ENCODE measurements around the gene PTPRG. TPM values are rescaled to one million over a fixed set of nuclear protein-coding genes. Genes with fewer than 3 reads are reported as not detected.

Gene PTPRG
- total RNA-seq, 2 experiments from 2014 or later = 0.13 to 0.70 TPM

DNA sequence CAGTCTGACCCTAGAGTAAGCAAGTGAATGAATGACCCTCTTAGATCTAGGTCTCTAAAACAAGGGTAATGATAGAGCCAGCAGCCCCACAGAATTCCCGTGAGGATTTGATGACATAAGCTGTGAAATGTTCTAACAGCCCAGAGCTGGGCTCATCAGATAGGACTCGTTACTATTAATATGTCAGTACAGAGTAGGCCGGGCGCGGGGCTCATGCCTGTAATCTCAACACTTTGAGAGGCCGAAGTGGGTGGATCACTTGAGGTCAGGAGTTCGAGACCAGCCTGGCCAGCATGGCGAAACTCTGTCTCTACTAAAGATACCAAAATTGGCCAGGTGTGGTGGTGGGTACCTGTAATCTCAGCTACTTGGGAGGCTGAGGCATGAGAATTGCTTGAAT is 621.7 kb downstream of the PTPRG start:
- POLR2A ChIA-PET = no interaction called here
- Histone ChIP-seq H2AFZ (ENCODE audit: low read length) (no peak overlapping the region), H3K9me2 (ENCODE audit: insufficient read depth, low read length) (no peaks in the 10 kb centered on the region), H3K4me3 (ENCODE audit: low read depth, low read length, poor library complexity, severe bottlenecking) (no peak overlapping the region), H3K36me3 (ENCODE audit: insufficient read depth, low read length) (no peaks in the 10 kb centered on the region), H3K9me3 (ENCODE audit: low read length) (no peaks in the 10 kb centered on the region), H3K79me2 (ENCODE audit: insufficient read depth, low read depth, low read length) (no peaks in the 10 kb centered on the region), H3K4me1 (ENCODE audit: insufficient read depth, low read length, poor library complexity, severe bottlenecking) (no peaks in the 10 kb centered on the region), H3K4me2 (ENCODE audit: low read length) (no peak overlapping the region), H4K20me1 (ENCODE audit: insufficient read depth, low read length) (no peaks in the 10 kb centered on the region), H3K27ac (ENCODE audit: low read depth, low read length, poor library complexity, severe bottlenecking) (no peak overlapping the region)
- DNase-seq (ENCODE audit: low spot score) = no peak
- TF ChIP-seq CTCF (conservative IDR thresholded peaks at IDR 0.05; ENCODE audit: low read length) = no peak
- TF ChIP-seq EZH2phosphoT487 (IDR thresholded peaks at IDR 0.05; ENCODE audit: borderline replicate concordance, low read depth, low read length) = no peak
- intact Hi-C loops (cut with micrococcal nuclease; ENCODE audit: unreplicated experiment) = loop anchor here (10.0 kb wide), 1 partner anchor 328 kb away; no protein-coding TSS in a partner anchor
- CTCF ChIA-PET (ENCODE audit: unreplicated experiment) = no interaction called here
- BruUV-seq (replicated peaks) = no TSS peak

GRCh38 chr3:62183969-62184368 is 622.6 kb downstream of the PTPRG start:
- no TSS peak for BruUV-seq (replicated peaks)
- Histone ChIP-seq H3K9me2 (ENCODE audit: insufficient read depth, low read length) (no peaks in the 10 kb centered on the region), H3K4me1 (ENCODE audit: insufficient read depth, low read length, poor library complexity, severe bottlenecking) (no peaks in the 10 kb centered on the region), H3K79me2 (ENCODE audit: insufficient read depth, low read depth, low read length) (no peaks in the 10 kb centered on the region), H2AFZ (ENCODE audit: low read length) (no peak overlapping the region), H3K9me3 (ENCODE audit: low read length) (no peaks in the 10 kb centered on the region), H3K4me2 (ENCODE audit: low read length) (no peak overlapping the region), H4K20me1 (ENCODE audit: insufficient read depth, low read length) (no peaks in the 10 kb centered on the region), H3K4me3 (ENCODE audit: low read depth, low read length, poor library complexity, severe bottlenecking) (no peak overlapping the region), H3K36me3 (ENCODE audit: insufficient read depth, low read length) (no peaks in the 10 kb centered on the region), H3K27ac (ENCODE audit: low read depth, low read length, poor library complexity, severe bottlenecking) (no peak overlapping the region)
- CTCF ChIA-PET (ENCODE audit: unreplicated experiment) = no interaction called here
- TF ChIP-seq EZH2phosphoT487 (IDR thresholded peaks at IDR 0.05; ENCODE audit: borderline replicate concordance, low read depth, low read length) = no peak
- TF ChIP-seq CTCF (conservative IDR thresholded peaks at IDR 0.05; ENCODE audit: low read length) = no peak
- POLR2A ChIA-PET = interaction anchor here (0.7 kb wide), 2 partner anchors 960 to 1622 kb away, joined by 4 to 5 read pairs; no protein-coding TSS in a partner anchor
- no peak for DNase-seq (ENCODE audit: low spot score)
- intact Hi-C loops (cut with micrococcal nuclease; ENCODE audit: unreplicated experiment) = loop anchor here (10.0 kb wide), 1 partner anchor 329 kb away; no protein-coding TSS in a partner anchor

GRCh38 chr3:62184559-62184958 is 623.2 kb downstream of the PTPRG start:
- ChIA-PET POLR2A (no interaction called here), CTCF (ENCODE audit: unreplicated experiment) (no interaction called here)
- H3K36me3 ChIP-seq (ENCODE audit: insufficient read depth, low read length) = no peaks in the 10 kb centered on the region
- no peak overlapping the region for H3K4me2 ChIP-seq (ENCODE audit: low read length)
- H2AFZ ChIP-seq (ENCODE audit: low read length) = no peak overlapping the region
- no peak overlapping the region for H3K4me3 ChIP-seq (ENCODE audit: low read depth, low read length, poor library complexity, severe bottlenecking)
- intact Hi-C loops (cut with micrococcal nuclease; ENCODE audit: unreplicated experiment) = loop anchor here (10.0 kb wide), 1 partner anchor 330 kb away; no protein-coding TSS in a partner anchor
- H3K27ac ChIP-seq (ENCODE audit: low read depth, low read length, poor library complexity, severe bottlenecking) = no peak overlapping the region
- TF ChIP-seq EZH2phosphoT487 (IDR thresholded peaks at IDR 0.05; ENCODE audit: borderline replicate concordance, low read depth, low read length) = no peak
- H3K9me3 ChIP-seq (ENCODE audit: low read length) = no peaks in the 10 kb centered on the region
- DNase-seq (ENCODE audit: low spot score) = no peak
- no peaks in the 10 kb centered on the region for H4K20me1 ChIP-seq (ENCODE audit: insufficient read depth, low read length)
- no TSS peak for BruUV-seq (replicated peaks)
- H3K9me2 ChIP-seq (ENCODE audit: insufficient read depth, low read length) = no peaks in the 10 kb centered on the region
- H3K4me1 ChIP-seq (ENCODE audit: insufficient read depth, low read length, poor library complexity, severe bottlenecking) = no peaks in the 10 kb centered on the region
- H3K79me2 ChIP-seq (ENCODE audit: insufficient read depth, low read depth, low read length) = no peaks in the 10 kb centered on the region
